Esophagus squamous epithelium (tissue), 4 donors: ENCODE measurements around the gene AFF3.

Source experiments
- POLR2A ChIP-seq, 4 donors: fragments of 450-650 bp; IDR thresholded peaks; one replicate each; pipeline ENCODE4 v1.6.1; 2017; ENCODE audit warnings: antibody characterized with exemption in 4 of 4, mild to moderate bottlenecking in 4 of 4, moderate library complexity in 3 of 4
- TF ChIP-seq, protein P1 (sequence below), 6 experiments: fragments of 450-650 bp in 4 of 6; fragments of 200-600 bp in 2 of 6; sonication (generic) in 2 of 6; IDR thresholded peaks; one replicate each; pipeline ENCODE4 v1.5.1; 2016 to 2019; ENCODE audit warnings: antibody characterized with exemption in 6 of 6, mild to moderate bottlenecking in 4 of 6, moderate library complexity in 4 of 6

- TF ChIP-seq, protein P1, sequence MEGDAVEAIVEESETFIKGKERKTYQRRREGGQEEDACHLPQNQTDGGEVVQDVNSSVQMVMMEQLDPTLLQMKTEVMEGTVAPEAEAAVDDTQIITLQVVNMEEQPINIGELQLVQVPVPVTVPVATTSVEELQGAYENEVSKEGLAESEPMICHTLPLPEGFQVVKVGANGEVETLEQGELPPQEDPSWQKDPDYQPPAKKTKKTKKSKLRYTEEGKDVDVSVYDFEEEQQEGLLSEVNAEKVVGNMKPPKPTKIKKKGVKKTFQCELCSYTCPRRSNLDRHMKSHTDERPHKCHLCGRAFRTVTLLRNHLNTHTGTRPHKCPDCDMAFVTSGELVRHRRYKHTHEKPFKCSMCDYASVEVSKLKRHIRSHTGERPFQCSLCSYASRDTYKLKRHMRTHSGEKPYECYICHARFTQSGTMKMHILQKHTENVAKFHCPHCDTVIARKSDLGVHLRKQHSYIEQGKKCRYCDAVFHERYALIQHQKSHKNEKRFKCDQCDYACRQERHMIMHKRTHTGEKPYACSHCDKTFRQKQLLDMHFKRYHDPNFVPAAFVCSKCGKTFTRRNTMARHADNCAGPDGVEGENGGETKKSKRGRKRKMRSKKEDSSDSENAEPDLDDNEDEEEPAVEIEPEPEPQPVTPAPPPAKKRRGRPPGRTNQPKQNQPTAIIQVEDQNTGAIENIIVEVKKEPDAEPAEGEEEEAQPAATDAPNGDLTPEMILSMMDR (IDR thresholded peaks at IDR 0.05): no peak
- no peak for TF ChIP-seq POLR2A (IDR thresholded peaks at IDR 0.05)
These were observed 580.6 kb downstream of the AFF3 start for GRCh38 chr2:99561804-99562203.
